ENCODE results near the gene PJA1.

PJA1 gene

DNA sequence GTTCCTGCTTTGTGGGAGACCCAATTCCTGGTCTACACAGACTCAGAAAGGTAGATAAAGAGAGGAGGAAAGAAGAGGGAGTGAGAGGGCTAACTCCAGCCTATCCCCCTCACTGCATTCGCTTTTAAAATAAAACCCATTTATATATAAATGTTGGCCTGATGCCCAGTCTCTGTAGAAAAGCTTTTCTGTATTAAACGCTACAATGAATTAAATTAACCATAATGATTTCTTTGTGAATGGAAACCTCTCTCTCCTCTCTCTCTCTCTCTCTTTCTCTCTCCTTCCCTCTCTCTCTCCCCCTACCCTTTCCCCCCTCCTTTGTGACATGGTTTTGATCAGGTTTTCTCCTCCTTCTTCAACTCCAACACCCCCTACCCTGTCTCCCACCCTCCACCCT lies 34.8 kb downstream of the PJA1 start:
- Histone ChIP-seq H3K9me3 (replicated peaks in 1 of 11) (no peaks in the 10 kb centered on the region), H3K9ac (no peak overlapping the region)

DNA sequence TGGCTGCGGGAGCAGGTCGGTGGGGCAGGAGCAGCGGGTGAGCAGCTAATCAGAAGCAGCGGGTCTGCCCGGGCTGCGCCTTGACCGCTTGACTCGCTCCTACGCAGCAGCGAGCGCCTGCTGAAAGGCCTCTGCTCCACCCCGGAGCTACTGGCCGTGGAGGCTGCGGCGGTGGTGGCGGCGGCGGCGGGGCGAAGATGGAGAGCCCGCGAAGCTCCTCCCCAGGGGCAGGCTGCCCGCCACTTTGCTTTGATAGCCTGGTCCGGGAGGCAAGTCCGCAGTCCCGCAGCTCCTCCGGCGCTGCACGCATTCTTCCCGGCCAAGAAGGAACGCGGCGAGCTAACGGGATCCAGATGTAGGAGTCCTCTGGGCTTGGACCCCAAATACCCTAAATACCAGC lies 36.7 kb downstream of the PJA1 start:
- H3K4me1 ChIP-seq, result peaks cover 0 to 20% (median 10%) of the 10 kb centered on the region in 10 experiments; a peak in 11 of 20 replicates

More for the DNA sequence above, 34.8 kb downstream of the PJA1 start:
- H3K36me3 ChIP-seq, result no peaks in the 10 kb centered on the region
- no peak overlapping the region for H3K4me3 ChIP-seq
- peaks cover 0 to 15% (median 0%) of the 10 kb centered on the region in 11 experiments; a peak in 8 of 22 replicates for H4K20me1 ChIP-seq
- H3K27me3 ChIP-seq, result peaks cover 81 to 100% (median 98%) of the 10 kb centered on the region in 11 experiments
- H3K27ac ChIP-seq, result no peak overlapping the region
- H3K4me1 ChIP-seq, result peaks cover 0 to 20% (median 10%) of the 10 kb centered on the region in 10 experiments; a peak in 12 of 20 replicates
- H3K4me2 ChIP-seq, result no peak overlapping the region
- no peak for TF ChIP-seq Cebpa-rat (IDR thresholded peaks at IDR 0.05)

DNA sequence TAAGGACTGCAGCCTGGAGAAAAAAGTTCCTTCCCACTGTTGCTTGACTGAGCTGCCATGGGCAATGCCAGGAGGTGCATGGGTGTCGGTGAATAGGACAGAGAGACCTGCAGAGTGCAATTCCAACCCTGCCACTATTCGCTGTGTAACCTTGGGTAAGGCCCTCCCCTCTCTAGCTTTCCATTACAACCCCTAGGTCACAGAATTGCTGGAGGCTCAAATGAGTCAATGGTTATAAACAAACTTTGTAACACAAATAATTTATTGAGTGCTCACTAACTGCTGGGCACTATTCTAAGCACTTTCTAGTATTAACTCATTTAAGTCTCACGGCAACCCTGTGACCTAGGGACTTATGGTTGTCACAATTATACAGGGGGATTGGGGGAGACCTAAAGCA lies 37.8 kb downstream of the PJA1 start:
- Histone ChIP-seq H3K36me3 (no peaks in the 10 kb centered on the region), H3K9ac (no peak overlapping the region), H3K4me1 (peaks cover 0 to 20% (median 10%) of the 10 kb centered on the region in 10 experiments; a peak in 11 of 20 replicates), H3K27me3 (peaks cover 83 to 100% (median 99%) of the 10 kb centered on the region in 11 experiments), H4K20me1 (peaks cover 0 to 7% (median 0%) of the 10 kb centered on the region in 11 experiments; a peak in 6 of 22 replicates), H3K4me3 (no peak overlapping the region), H3K27ac (no peak overlapping the region), H3K4me2 (peak overlapping the region in 2 of 11 experiments; percentile 49 to 54; a peak in 2 of 22 replicates), H3K9me3 (replicated peaks in 1 of 11) (no peaks in the 10 kb centered on the region)
- no peak for TF ChIP-seq Cebpa-rat (IDR thresholded peaks at IDR 0.05)

More for the DNA sequence above, 36.7 kb downstream of the PJA1 start:
- Histone ChIP-seq H3K4me3 (no peak overlapping the region), H3K4me2 (no peak overlapping the region), H3K9me3 (replicated peaks in 1 of 11) (no peaks in the 10 kb centered on the region), H3K36me3 (no peaks in the 10 kb centered on the region), H4K20me1 (peaks cover 0 to 15% (median 0%) of the 10 kb centered on the region in 11 experiments; a peak in 7 of 22 replicates), H3K27ac (no peak overlapping the region), H3K27me3 (peaks cover 85 to 100% (median 99%) of the 10 kb centered on the region in 11 experiments), H3K9ac (no peak overlapping the region)
- TF ChIP-seq Cebpa-rat (IDR thresholded peaks at IDR 0.05), result no peak

DNA sequence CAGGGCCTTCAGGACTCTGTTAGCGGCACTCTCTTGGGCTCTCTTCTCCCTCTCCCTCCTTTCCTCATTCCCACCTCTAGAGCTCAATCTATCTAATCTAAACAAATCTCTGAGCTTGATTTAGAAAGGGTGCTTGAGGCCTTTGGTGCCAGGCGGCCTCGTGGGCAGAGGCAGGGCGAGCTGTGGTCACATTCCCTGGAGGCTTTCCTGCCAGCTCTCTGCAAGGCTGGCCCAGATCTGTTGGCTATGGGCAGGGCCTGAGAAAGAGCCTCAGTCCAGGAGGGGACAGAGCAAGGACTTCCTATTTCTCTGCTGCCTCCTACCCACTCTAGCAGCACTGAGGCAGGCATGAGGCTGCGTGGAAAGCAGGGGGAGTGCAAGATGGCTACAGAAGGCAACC lies 38.6 kb downstream of the PJA1 start:
- peak overlapping the region in 9 of 11 experiments; percentile 6 to 54 (median 37); a peak in 12 of 22 replicates for H3K4me2 ChIP-seq
- no peak for TF ChIP-seq Cebpa-rat (IDR thresholded peaks at IDR 0.05)
- H3K9me3 ChIP-seq (replicated peaks in 1 of 11), result no peaks in the 10 kb centered on the region
- peaks cover 0 to 20% (median 12%) of the 10 kb centered on the region in 10 experiments; a peak in 12 of 20 replicates for H3K4me1 ChIP-seq
- H3K9ac ChIP-seq, result no peak overlapping the region
- no peak overlapping the region for H3K4me3 ChIP-seq
- H3K27ac ChIP-seq, result no peak overlapping the region
- peaks cover 0 to 13% (median 0%) of the 10 kb centered on the region in 11 experiments; a peak in 6 of 22 replicates for H4K20me1 ChIP-seq
- peaks cover 77 to 100% (median 99%) of the 10 kb centered on the region in 11 experiments for H3K27me3 ChIP-seq
- H3K36me3 ChIP-seq, result no peaks in the 10 kb centered on the region

DNA sequence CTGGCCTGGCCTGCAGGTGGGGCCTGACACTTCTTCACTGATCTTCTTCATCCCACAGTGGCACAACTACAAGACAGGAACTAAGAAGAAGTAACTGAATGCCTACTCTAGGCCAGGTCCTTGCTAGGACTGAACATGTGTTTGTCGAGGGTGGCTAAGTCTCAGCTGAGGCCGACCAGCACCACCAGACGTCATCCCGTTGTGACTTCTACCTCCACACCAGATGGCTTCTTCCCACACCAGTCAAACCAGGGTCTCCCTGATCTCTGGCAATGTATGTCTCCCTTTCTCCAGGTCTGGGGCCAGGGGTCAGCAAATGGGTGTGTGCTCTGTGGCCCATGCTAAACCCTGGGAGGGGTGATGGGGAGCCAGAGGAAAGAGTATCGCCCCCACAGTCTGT lies 40.2 kb downstream of the PJA1 start:
- Histone ChIP-seq H3K9me3 (replicated peaks in 1 of 11) (no peaks in the 10 kb centered on the region), H3K4me2 (no peak overlapping the region), H3K27me3 (peaks cover 66 to 100% (median 99%) of the 10 kb centered on the region in 11 experiments), H3K27ac (no peak overlapping the region), H3K9ac (no peak overlapping the region), H4K20me1 (peaks cover 0 to 18% (median 0%) of the 10 kb centered on the region in 11 experiments; a peak in 5 of 22 replicates), H3K4me3 (no peak overlapping the region), H3K36me3 (no peaks in the 10 kb centered on the region), H3K4me1 (peaks cover 0 to 20% (median 13%) of the 10 kb centered on the region in 10 experiments; a peak in 12 of 20 replicates)
- no peak for TF ChIP-seq Cebpa-rat (IDR thresholded peaks at IDR 0.05)

DNA sequence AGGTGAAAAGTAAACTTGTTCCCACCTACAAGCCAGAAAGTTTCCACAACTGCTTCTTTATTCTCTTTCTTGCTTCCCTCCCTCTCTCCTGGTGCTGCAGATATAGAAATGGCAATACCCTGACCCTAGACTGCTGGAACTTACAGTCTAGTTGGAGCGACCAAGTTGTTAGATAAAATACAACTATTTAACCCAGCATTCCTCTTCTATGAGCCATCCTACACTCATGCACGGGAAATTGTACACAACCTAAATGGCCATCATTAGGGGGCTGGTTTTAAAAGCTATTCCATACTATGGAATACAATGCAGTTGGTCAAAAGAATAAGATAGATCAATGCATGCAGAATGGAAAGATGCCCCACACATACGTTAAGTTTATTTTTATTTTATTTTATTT lies 41.1 kb downstream of the PJA1 start:
- no peak overlapping the region for H3K4me3 ChIP-seq
- H3K4me1 ChIP-seq, result peaks cover 0 to 23% (median 17%) of the 10 kb centered on the region in 10 experiments; a peak in 13 of 20 replicates
- no peaks in the 10 kb centered on the region for H3K9me3 ChIP-seq (replicated peaks in 1 of 11)
- TF ChIP-seq Cebpa-rat (IDR thresholded peaks at IDR 0.05), result no peak
- H3K36me3 ChIP-seq, result no peaks in the 10 kb centered on the region
- no peak overlapping the region for H3K27ac ChIP-seq
- H4K20me1 ChIP-seq, result peaks cover 0 to 18% (median 0%) of the 10 kb centered on the region in 11 experiments; a peak in 5 of 22 replicates
- no peak overlapping the region for H3K4me2 ChIP-seq
- H3K27me3 ChIP-seq, result peaks cover 61 to 100% (median 98%) of the 10 kb centered on the region in 11 experiments
- no peak overlapping the region for H3K9ac ChIP-seq

DNA sequence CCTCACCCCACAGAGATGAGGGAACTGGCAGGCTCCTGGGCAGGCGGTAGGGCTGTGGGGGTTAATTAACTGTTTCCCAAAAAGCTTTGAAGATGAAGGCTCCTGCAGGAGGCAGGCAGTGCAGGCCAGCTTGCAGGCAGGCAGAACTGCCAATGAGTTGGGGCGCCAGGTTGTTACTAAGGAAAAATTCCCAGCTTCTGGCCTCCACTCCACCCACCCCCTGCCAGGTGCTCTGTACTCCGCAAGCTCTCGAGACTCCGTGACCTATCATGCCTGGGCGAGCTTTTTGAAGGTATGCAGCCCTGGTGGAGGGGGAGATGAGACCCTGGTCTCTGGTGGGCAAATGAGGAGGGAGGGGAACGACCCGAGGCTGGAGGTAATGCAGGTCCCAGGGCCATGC lies 41.8 kb downstream of the PJA1 start:
- H3K9me3 ChIP-seq (replicated peaks in 1 of 11), result no peaks in the 10 kb centered on the region
- H4K20me1 ChIP-seq, result peaks cover 0 to 14% (median 0%) of the 10 kb centered on the region in 11 experiments; a peak in 5 of 22 replicates
- H3K9ac ChIP-seq, result no peak overlapping the region
- peaks cover 56 to 100% (median 98%) of the 10 kb centered on the region in 11 experiments for H3K27me3 ChIP-seq
- H3K36me3 ChIP-seq, result no peaks in the 10 kb centered on the region
- no peak overlapping the region for H3K27ac ChIP-seq
- H3K4me2 ChIP-seq, result no peak overlapping the region
- no peak overlapping the region for H3K4me3 ChIP-seq
- no peak for TF ChIP-seq Cebpa-rat (IDR thresholded peaks at IDR 0.05)
- peaks cover 0 to 27% (median 20%) of the 10 kb centered on the region in 10 experiments; a peak in 13 of 20 replicates for H3K4me1 ChIP-seq

DNA sequence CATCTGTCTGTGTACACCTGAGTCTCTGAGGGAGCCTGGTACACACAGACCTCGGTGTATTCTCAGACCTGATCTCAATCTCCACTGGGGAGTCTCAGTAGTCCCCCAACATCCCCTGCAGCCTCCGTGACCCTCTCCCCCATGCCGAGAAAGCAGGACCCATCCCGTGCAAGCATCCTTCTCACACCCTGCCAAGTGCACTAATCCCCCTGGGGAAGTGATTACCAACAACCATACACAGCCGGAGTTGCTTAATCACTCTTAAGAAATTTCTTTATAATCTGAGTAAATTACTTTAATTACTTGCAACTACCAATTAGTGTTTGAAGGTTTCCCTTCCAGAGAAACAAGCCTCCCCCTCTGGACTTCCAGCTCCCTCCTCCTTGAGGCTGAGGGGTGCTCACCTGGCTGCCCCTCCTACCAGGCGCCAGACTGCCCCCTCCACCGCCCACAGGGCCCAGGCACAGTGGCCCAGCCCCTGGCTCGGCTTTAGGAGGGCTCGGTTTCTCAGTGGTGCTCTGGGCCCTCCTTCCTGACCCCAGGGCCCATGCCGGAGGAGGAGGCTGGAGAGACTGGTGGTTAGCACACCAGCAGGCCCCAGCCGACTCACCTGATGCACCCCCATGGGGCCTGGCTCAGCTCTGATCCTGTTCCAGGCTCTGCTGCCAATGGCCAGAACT lies 43.8 kb downstream of the PJA1 start:
- H3K4me1 ChIP-seq, result peaks cover 0 to 19% (median 14%) of the 10 kb centered on the region in 10 experiments; a peak in 13 of 20 replicates
- H3K4me2 ChIP-seq, result no peak overlapping the region
- H3K9ac ChIP-seq, result no peak overlapping the region
- peaks cover 0 to 12% (median 0%) of the 10 kb centered on the region in 11 experiments; a peak in 6 of 22 replicates for H4K20me1 ChIP-seq
- H3K36me3 ChIP-seq, result no peaks in the 10 kb centered on the region
- no peak for TF ChIP-seq Cebpa-rat (IDR thresholded peaks at IDR 0.05)
- no peak overlapping the region for H3K27ac ChIP-seq
- peaks cover 40 to 100% (median 93%) of the 10 kb centered on the region in 11 experiments for H3K27me3 ChIP-seq
- no peak overlapping the region for H3K4me3 ChIP-seq
- H3K9me3 ChIP-seq (replicated peaks in 1 of 11), result no peaks in the 10 kb centered on the region

DNA sequence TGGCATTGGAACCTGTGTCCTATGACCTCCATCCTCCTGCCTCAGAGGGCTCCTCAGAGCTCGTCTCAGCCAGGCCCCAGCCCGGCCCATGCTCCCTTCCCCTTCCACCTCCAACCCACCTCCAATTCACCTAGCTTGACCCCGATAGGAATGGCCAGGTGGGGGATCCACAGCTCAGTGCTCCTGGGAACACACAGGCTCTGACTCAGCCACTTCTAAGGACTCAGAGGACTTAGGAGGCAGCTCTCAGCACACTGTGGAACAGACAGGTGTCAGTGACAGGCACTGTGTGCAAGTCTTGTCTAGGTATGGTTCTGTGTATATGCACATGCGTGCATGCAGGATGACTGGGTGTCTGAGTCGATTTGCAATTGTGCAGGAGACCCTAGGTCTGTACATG lies 44.8 kb downstream of the PJA1 start:
- H3K9me3 ChIP-seq (replicated peaks in 1 of 11), result no peaks in the 10 kb centered on the region
- no peak for TF ChIP-seq Cebpa-rat (IDR thresholded peaks at IDR 0.05)
- peaks cover 0 to 12% (median 0%) of the 10 kb centered on the region in 11 experiments; a peak in 6 of 22 replicates for H4K20me1 ChIP-seq
- H3K4me3 ChIP-seq, result no peak overlapping the region
- H3K4me2 ChIP-seq, result no peak overlapping the region
- no peaks in the 10 kb centered on the region for H3K36me3 ChIP-seq
- no peak overlapping the region for H3K27ac ChIP-seq
- no peak overlapping the region for H3K9ac ChIP-seq
- H3K27me3 ChIP-seq, result peaks cover 32 to 99% (median 87%) of the 10 kb centered on the region in 11 experiments
- peaks cover 0 to 15% (median 11%) of the 10 kb centered on the region in 10 experiments; a peak in 13 of 20 replicates for H3K4me1 ChIP-seq
